ENCODE data around the gene NFS1.

Gene NFS1

DNA sequence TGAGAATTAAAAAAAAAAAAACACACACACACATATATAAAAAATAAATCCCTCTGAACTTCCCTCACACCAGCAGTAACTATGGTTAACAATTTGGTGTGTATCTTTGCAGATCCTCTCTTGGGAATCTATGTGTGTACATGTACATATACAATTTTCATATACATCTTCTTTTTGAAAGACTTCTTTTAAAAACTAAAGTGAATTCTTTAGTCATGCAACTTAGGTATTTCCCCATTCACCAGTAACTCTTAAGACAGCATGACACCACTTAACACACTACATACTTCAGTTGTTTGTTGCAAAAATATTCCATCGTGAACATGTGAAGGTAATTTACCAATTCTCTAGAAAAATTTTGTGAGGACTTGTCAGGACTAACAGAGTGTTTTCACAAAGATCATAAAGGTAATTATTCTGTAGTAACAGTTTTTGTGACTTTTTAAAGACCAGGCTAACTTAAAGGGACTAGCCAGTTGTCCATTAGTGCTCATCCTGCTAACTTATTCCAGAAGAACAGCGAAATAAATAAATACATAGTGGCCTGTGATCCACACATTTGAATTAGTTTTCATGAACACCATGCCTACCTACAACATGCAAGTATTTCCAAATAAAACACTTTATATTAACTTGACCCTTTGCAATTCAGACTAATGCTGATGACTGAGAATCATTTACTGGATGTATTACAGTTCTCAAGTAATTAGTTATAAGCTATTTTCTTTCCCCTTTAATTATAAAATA lies 30.9 kb upstream of the NFS1 start:
- Histone ChIP-seq H3K27me3 (ENCODE audit: insufficient read depth, poor library complexity, severe bottlenecking) (no peaks in the 10 kb centered on the region), H3K4me3 (replicated peaks; ENCODE audit: insufficient read depth, low read length) (no peak overlapping the region), H3K27ac (replicated peaks) (no peak overlapping the region)
- DNase-seq (ENCODE audit: low read depth in 1 of 2, low spot score in 1 of 2), result no peak
- TF ChIP-seq POLR2AphosphoS5 (IDR thresholded peaks at IDR 0.05; ENCODE audit: low read depth) (no peak), REST (IDR thresholded peaks at IDR 0.05; ENCODE audit: insufficient replicate concordance, low read depth) (no peak), SPI1 (IDR thresholded peaks at IDR 0.05; ENCODE audit: borderline replicate concordance, low read depth) (no peak), GABPA (IDR thresholded peaks at IDR 0.05; ENCODE audit: low read depth) (no peak)
- TF ChIP-seq, protein P1, sequence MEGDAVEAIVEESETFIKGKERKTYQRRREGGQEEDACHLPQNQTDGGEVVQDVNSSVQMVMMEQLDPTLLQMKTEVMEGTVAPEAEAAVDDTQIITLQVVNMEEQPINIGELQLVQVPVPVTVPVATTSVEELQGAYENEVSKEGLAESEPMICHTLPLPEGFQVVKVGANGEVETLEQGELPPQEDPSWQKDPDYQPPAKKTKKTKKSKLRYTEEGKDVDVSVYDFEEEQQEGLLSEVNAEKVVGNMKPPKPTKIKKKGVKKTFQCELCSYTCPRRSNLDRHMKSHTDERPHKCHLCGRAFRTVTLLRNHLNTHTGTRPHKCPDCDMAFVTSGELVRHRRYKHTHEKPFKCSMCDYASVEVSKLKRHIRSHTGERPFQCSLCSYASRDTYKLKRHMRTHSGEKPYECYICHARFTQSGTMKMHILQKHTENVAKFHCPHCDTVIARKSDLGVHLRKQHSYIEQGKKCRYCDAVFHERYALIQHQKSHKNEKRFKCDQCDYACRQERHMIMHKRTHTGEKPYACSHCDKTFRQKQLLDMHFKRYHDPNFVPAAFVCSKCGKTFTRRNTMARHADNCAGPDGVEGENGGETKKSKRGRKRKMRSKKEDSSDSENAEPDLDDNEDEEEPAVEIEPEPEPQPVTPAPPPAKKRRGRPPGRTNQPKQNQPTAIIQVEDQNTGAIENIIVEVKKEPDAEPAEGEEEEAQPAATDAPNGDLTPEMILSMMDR (IDR thresholded peaks at IDR 0.05; ENCODE audit: insufficient read depth, low read length), result no peak

- no peak overlapping the region for H3K27ac ChIP-seq (replicated peaks)
- TF ChIP-seq SPI1 (IDR thresholded peaks at IDR 0.05; ENCODE audit: borderline replicate concordance, low read depth) (no peak), REST (IDR thresholded peaks at IDR 0.05; ENCODE audit: insufficient replicate concordance, low read depth) (no peak), POLR2AphosphoS5 (IDR thresholded peaks at IDR 0.05; ENCODE audit: low read depth) (no peak), GABPA (IDR thresholded peaks at IDR 0.05; ENCODE audit: low read depth) (no peak)
- TF ChIP-seq, protein P1 (IDR thresholded peaks at IDR 0.05; ENCODE audit: insufficient read depth, low read length), result no peak
- no peak overlapping the region for H3K4me3 ChIP-seq (replicated peaks; ENCODE audit: insufficient read depth, low read length)
- H3K27me3 ChIP-seq (ENCODE audit: insufficient read depth, poor library complexity, severe bottlenecking), result no peaks in the 10 kb centered on the region
- no peak for DNase-seq (ENCODE audit: low read depth in 1 of 2, low spot score in 1 of 2)
Observed at GRCh38 chr20:35729283-35729807, 30.2 kb upstream of the NFS1 start.

GRCh38 chr20:35726842-35727711 lies 27.9 kb upstream of the NFS1 start:
- Histone ChIP-seq H3K4me3 (replicated peaks; ENCODE audit: insufficient read depth, low read length) (no peak overlapping the region), H3K27ac (replicated peaks) (no peak overlapping the region), H3K27me3 (ENCODE audit: insufficient read depth, poor library complexity, severe bottlenecking) (no peaks in the 10 kb centered on the region)
- TF ChIP-seq SPI1 (IDR thresholded peaks at IDR 0.05; ENCODE audit: borderline replicate concordance, low read depth) (peak; percentile 87), POLR2AphosphoS5 (IDR thresholded peaks at IDR 0.05; ENCODE audit: low read depth) (no peak)
- DNase-seq (ENCODE audit: low read depth in 1 of 2, low spot score in 1 of 2), result peak in 1 of 2 experiments; percentile 86

Measured in HL-60 (cell line).